Metanephros (tissue), 1 donor: ENCODE measurements around the gene ALG11. TPM values are rescaled to one million over a fixed set of nuclear protein-coding genes. Genes with fewer than 3 reads are reported as not detected.

ENCODE experiments used
- total RNA-seq: library from RNA; depleted of rRNA; stranded (reverse); fragments of >200 nt; gene quantifications from one replicate; pipeline ENCODE4 v1.2.3, GENCODE V29; 2014

ALG11 gene
- 29.8 TPM for total RNA-seq

GRCh38 chr13:52011632-52012511 is at the start of gene ALG11:
TSS of gene ALG11 (plus strand) at chr13:52012398. CDS start at chr13:52012419, 21 bp downstream.

DNA sequence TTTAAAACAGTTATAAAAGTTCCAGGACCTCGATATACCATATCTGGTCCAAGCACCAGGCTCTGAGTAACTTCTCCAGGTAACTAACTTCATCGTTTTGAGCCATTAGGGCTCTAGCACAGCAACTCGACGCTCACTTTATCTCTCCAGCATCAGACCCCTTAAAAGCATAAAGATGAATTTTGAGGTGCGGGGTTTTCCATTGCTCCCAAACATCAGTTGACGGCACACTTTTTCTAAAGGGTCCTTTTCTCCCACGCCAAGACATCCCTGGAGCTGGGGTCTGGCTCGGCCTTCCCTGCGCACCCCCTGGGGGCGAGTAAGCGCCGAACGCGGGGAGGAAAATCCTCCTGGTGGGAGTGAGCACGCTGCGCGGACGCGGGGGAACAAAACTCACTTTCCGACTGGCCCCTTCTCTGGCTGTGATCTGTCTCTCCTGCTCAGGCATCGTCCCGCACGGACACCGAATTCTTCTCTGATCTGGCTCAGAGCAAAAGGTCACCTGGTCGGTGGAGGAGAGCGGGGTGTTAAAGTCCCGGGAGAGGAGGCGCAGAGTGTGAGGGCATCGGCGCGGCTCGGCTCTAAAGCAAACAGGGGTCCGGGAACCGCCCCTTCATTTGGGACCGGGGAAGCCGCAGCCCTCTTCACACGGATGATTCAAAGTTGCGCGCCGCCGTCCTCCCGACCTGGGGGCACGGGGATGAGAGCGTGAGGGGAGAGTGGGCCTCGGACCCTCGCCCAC is 1.1 kb upstream of the ALG11 start, which contains the start of gene ATP7B:
Gene ATP7B (minus strand): TSS at position 561 of the 742 bp plus-strand sequence. CDS start 113 bp downstream, at position 448.

DNA sequence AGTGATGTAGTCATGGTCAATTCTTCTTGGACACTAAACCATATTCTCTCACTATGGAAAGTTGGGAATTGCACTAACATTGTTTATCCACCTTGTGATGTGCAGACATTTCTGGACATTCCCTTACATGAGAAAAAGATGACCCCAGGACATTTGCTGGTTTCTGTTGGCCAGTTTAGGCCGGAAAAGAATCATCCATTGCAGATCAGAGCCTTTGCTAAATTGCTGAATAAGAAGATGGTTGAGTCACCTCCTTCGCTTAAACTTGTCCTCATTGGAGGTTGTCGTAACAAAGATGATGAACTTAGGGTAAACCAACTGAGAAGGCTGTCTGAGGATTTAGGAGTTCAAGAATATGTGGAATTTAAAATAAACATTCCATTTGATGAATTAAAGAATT is 12.3 kb downstream of the ALG11 start, which contains the start of gene UTP14C:
Gene UTP14C (plus strand): TSS at position 211 of the 400 bp plus-strand sequence. CDS start 4,114 bp downstream, outside the sequence.

Other genes starting within 250 kb of the ALG11 start
- 14.4 TPM for gene DHRS12, start 208.2 kb upstream of the ALG11 start, total RNA-seq
- 0.12 TPM for gene TMEM272, start 167.2 kb upstream of the ALG11 start, total RNA-seq
- not detected for gene CCDC70, start 150.4 kb upstream of the ALG11 start, total RNA-seq
- gene ATP7B, start 948 bp upstream of the ALG11 start, total RNA-seq: 16.8 TPM
- 22.8 TPM for gene UTP14C, start 12.3 kb downstream of the ALG11 start, total RNA-seq
- 1.8 TPM for gene NEK5, start 116.7 kb downstream of the ALG11 start, total RNA-seq
- 14.3 TPM for gene NEK3, start 147.2 kb downstream of the ALG11 start, total RNA-seq